ENCODE measurements around the gene SMPD1.

DNA sequence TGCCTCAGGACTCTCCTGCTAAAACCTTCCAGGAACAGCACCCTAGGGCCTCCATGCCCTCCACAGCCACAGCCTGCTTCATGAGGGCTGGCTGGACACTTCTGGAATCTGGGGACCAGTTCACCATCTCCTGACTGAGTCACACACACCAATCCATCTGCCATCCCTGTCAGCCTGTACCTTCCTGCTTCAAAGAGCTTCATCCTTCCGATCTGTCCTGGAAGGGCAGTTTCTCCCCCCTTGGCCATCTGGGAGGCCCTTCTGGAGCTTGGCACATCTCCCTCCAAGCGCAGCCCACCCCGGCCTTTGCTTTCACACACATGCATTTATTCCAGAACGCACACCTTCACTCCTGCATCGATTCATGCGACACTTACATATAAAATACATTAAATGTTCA, 15.6 kb downstream of the SMPD1 start:
- TF ChIP-seq, protein P1, sequence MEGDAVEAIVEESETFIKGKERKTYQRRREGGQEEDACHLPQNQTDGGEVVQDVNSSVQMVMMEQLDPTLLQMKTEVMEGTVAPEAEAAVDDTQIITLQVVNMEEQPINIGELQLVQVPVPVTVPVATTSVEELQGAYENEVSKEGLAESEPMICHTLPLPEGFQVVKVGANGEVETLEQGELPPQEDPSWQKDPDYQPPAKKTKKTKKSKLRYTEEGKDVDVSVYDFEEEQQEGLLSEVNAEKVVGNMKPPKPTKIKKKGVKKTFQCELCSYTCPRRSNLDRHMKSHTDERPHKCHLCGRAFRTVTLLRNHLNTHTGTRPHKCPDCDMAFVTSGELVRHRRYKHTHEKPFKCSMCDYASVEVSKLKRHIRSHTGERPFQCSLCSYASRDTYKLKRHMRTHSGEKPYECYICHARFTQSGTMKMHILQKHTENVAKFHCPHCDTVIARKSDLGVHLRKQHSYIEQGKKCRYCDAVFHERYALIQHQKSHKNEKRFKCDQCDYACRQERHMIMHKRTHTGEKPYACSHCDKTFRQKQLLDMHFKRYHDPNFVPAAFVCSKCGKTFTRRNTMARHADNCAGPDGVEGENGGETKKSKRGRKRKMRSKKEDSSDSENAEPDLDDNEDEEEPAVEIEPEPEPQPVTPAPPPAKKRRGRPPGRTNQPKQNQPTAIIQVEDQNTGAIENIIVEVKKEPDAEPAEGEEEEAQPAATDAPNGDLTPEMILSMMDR (IDR thresholded peaks at IDR 0.05; ENCODE audit: low read length): no peak
- TF ChIP-seq EZH2 (optimal IDR thresholded peaks at IDR 0.05; ENCODE audit: low read depth, low read length): no peak
- no peak for TF ChIP-seq EZH2phosphoT487 (IDR thresholded peaks at IDR 0.05; ENCODE audit: low read length)
